OCI-LY3 (cell line): ENCODE results near the gene DIP2C.

ENCODE experiments used
- H2AFZ ChIP-seq: fragments of 200-600, 300-600 bp; shearing (Covaris generic); 2 replicates; pipeline ENCODE4 v1.6.0; 2014; ENCODE audit warnings: antibody characterized with exemption, low read depth, low read length
- H3K27ac ChIP-seq: fragments of 200-600, 300-600 bp; sonication (generic); 2 replicates; pipeline ENCODE4 v1.5.1; 2014; ENCODE audit warnings: mild to moderate bottlenecking, low read length, moderate library complexity, mixed read lengths
- H3K27me3 ChIP-seq: fragments of 200-600, 300-600 bp; sonication (generic); 2 replicates; pipeline ENCODE4 v1.6.1; 2014; ENCODE audit warnings: low read depth, low read length, mixed read lengths
- H3K36me3 ChIP-seq: fragments of 200-600, 300-600 bp; sonication (generic); replicated peaks from 2 replicates; pipeline ENCODE3; 2014; ENCODE audit warnings: low read depth, low read length, mixed read lengths
- H3K4me1 ChIP-seq: fragments of 300-600, 200-600 bp; sonication (generic); 2 replicates; pipeline ENCODE4 v1.6.1; 2014; ENCODE audit warnings: low read length, mixed read lengths
- H3K4me2 ChIP-seq: fragments of 200-600, 300-600 bp; sonication (generic); 2 replicates; pipeline ENCODE4 v1.6.1; 2014; ENCODE audit warnings: low read length, mixed read lengths
- H3K4me3 ChIP-seq: fragments of 300-600, 200-600 bp; sonication (generic); 2 replicates; pipeline ENCODE4 v1.5.1; 2014; ENCODE audit warnings: antibody characterized with exemption, mild to moderate bottlenecking, low read length, moderate library complexity
- H3K79me2 ChIP-seq: fragments of 300-600, 200-600 bp; shearing (Covaris generic); 2 replicates; pipeline ENCODE4 v1.6.1; 2014; ENCODE audit warnings: mild to moderate bottlenecking, low read length, mixed read lengths
- H3K9ac ChIP-seq: fragments of 300-600, 200-600 bp; shearing (Covaris generic); 2 replicates; pipeline ENCODE4 v1.6.0; 2014; ENCODE audit warnings: mild to moderate bottlenecking, low read length, moderate library complexity
- H3K9me3 ChIP-seq: fragments of 200-600, 300-600 bp; shearing (Covaris generic); 2 replicates; pipeline ENCODE4 v1.6.1; 2014; ENCODE audit warnings: low read length, mixed read lengths; ENCODE audit not compliant: insufficient read depth
- H4K20me1 ChIP-seq: fragments of 200-600, 300-600 bp; sonication (generic); 2 replicates; pipeline ENCODE4 v1.6.1; 2016; ENCODE audit warnings: low read length, mixed read lengths; ENCODE audit not compliant: insufficient read depth
- CTCF ChIP-seq: fragments of 200-600, 300-600 bp; sonication (generic); IDR thresholded peaks from 2 replicates; pipeline ENCODE4 v1.5.1; 2014; ENCODE audit warnings: antibody characterized with exemption, low read length, low read depth
- EZH2phosphoT487 ChIP-seq: fragments of 200-600 bp; shearing (Covaris generic); IDR thresholded peaks from 2 replicates; pipeline ENCODE4 v1.6.1; 2018; ENCODE audit warnings: antibody characterized with exemption, mixed run types, low read depth

Gene DIP2C

GRCh38 chr10:289581-289980 lies 399.9 kb downstream of the DIP2C start:
- Histone ChIP-seq H3K27me3 (peaks cover 4% of the 10 kb centered on the region; the same call in 1 of the 2 replicates), H4K20me1 (no peaks in the 10 kb centered on the region), H3K36me3 (no peaks in the 10 kb centered on the region), H3K4me1 (peaks cover 5% of the 10 kb centered on the region), H2AFZ (no peak overlapping the region), H3K4me3 (no peak overlapping the region), H3K9me3 (no peaks in the 10 kb centered on the region), H3K79me2 (no peaks in the 10 kb centered on the region), H3K27ac (no peak overlapping the region), H3K4me2 (no peak overlapping the region), H3K9ac (no peak overlapping the region)
- TF ChIP-seq CTCF: no peak
- no peak for TF ChIP-seq EZH2phosphoT487

- no peaks in the 10 kb centered on the region for H3K9me3 ChIP-seq
- H3K27me3 ChIP-seq: peaks cover 4% of the 10 kb centered on the region; the same call in 1 of the 2 replicates
- peaks cover 15% of the 10 kb centered on the region for H3K4me1 ChIP-seq
- no peak overlapping the region for H3K4me2 ChIP-seq
- TF ChIP-seq EZH2phosphoT487 (no peak), CTCF (no peak)
- no peak overlapping the region for H3K4me3 ChIP-seq
- H3K36me3 ChIP-seq: no peaks in the 10 kb centered on the region
- H3K9ac ChIP-seq: no peak overlapping the region
- no peaks in the 10 kb centered on the region for H4K20me1 ChIP-seq
- H3K27ac ChIP-seq: no peak overlapping the region
- H3K79me2 ChIP-seq: no peaks in the 10 kb centered on the region
- no peak overlapping the region for H2AFZ ChIP-seq
Observed at GRCh38 chr10:288316-289200, 400.9 kb downstream of the DIP2C start.

GRCh38 chr10:287814-288213 lies 401.7 kb downstream of the DIP2C start:
- Histone ChIP-seq H3K4me3 (no peak overlapping the region), H3K9me3 (no peaks in the 10 kb centered on the region), H3K27ac (no peak overlapping the region), H3K79me2 (no peaks in the 10 kb centered on the region), H3K36me3 (no peaks in the 10 kb centered on the region), H3K27me3 (peaks cover 4% of the 10 kb centered on the region; the same call in 1 of the 2 replicates), H2AFZ (no peak overlapping the region), H3K9ac (no peak overlapping the region), H3K4me1 (peaks cover 22% of the 10 kb centered on the region), H3K4me2 (no peak overlapping the region), H4K20me1 (no peaks in the 10 kb centered on the region)
- no peak for TF ChIP-seq CTCF
- no peak for TF ChIP-seq EZH2phosphoT487

GRCh38 chr10:287026-287709 lies 402.3 kb downstream of the DIP2C start:
- no peak overlapping the region for H3K9ac ChIP-seq
- no peaks in the 10 kb centered on the region for H4K20me1 ChIP-seq
- H3K4me2 ChIP-seq: no peak overlapping the region
- H3K27me3 ChIP-seq: peaks cover 4% of the 10 kb centered on the region; the same call in 1 of the 2 replicates
- no peak overlapping the region for H3K27ac ChIP-seq
- H3K36me3 ChIP-seq: no peaks in the 10 kb centered on the region
- H2AFZ ChIP-seq: no peak overlapping the region
- H3K79me2 ChIP-seq: no peaks in the 10 kb centered on the region
- H3K4me1 ChIP-seq: peaks cover 29% of the 10 kb centered on the region
- no peak for TF ChIP-seq EZH2phosphoT487
- TF ChIP-seq CTCF: no peak
- no peak overlapping the region for H3K4me3 ChIP-seq
- no peaks in the 10 kb centered on the region for H3K9me3 ChIP-seq
